Measurements from ENCODE around the gene CALCOCO1.
"Not testable (repeated sequence)": the region's sequence is repeated elsewhere in the genome, so short reads cannot be mapped to it uniquely, and the experiment has no call there.

CALCOCO1 gene

GRCh38 chr12:53683983-53684382, 43.3 kb downstream of the CALCOCO1 start:
- no peaks in the 10 kb centered on the region for H3K4me1 ChIP-seq (ENCODE audit: insufficient read depth, insufficient read length)
- H3K9ac ChIP-seq (ENCODE audit: insufficient read length, low read depth), result no peak overlapping the region
- peaks cover 2% of the 10 kb centered on the region for H3K27me3 ChIP-seq (ENCODE audit: insufficient read depth, insufficient read length)
- H3K9me3 ChIP-seq (ENCODE audit: insufficient read depth, low read length), result no peaks in the 10 kb centered on the region
- DNase-seq (ENCODE audit: low read depth, low spot score), result no peak
- no peaks in the 10 kb centered on the region for H3K36me3 ChIP-seq (ENCODE audit: insufficient read depth, insufficient read length, low read length)
- no peak for TF ChIP-seq SUZ12 (IDR thresholded peaks at IDR 0.05; ENCODE audit: extremely low read depth, insufficient read depth, insufficient read length)
- TF ChIP-seq ZNF274 (IDR thresholded peaks at IDR 0.05; ENCODE audit: low read depth, low read length), result no peak
- no peak for TF ChIP-seq YY1 (IDR thresholded peaks at IDR 0.05; ENCODE audit: insufficient read depth, insufficient read length)
- no peak overlapping the region for H3K4me3 ChIP-seq (ENCODE audit: insufficient read length, low read depth)

- Histone ChIP-seq H3K4me1 (ENCODE audit: insufficient read depth, insufficient read length) (no peaks in the 10 kb centered on the region), H3K4me3 (ENCODE audit: insufficient read length, low read depth) (no peak overlapping the region), H3K9me3 (ENCODE audit: insufficient read depth, low read length) (no peaks in the 10 kb centered on the region), H3K9ac (ENCODE audit: insufficient read length, low read depth) (no peak overlapping the region), H3K36me3 (ENCODE audit: insufficient read depth, insufficient read length, low read length) (no peaks in the 10 kb centered on the region), H3K27me3 (ENCODE audit: insufficient read depth, insufficient read length) (peaks cover 2% of the 10 kb centered on the region)
- DNase-seq (ENCODE audit: low read depth, low spot score), result no peak
- TF ChIP-seq YY1 (IDR thresholded peaks at IDR 0.05; ENCODE audit: insufficient read depth, insufficient read length) (no peak), SUZ12 (IDR thresholded peaks at IDR 0.05; ENCODE audit: extremely low read depth, insufficient read depth, insufficient read length) (no peak), ZNF274 (IDR thresholded peaks at IDR 0.05; ENCODE audit: low read depth, low read length) (no peak)
Observed at GRCh38 chr12:53683494-53683893, 43.8 kb downstream of the CALCOCO1 start.

GRCh38 chr12:53680061-53680460, 47.2 kb downstream of the CALCOCO1 start:
- not testable (repeated sequence) for H3K27me3 ChIP-seq (ENCODE audit: insufficient read depth, insufficient read length); H3K9ac ChIP-seq (ENCODE audit: insufficient read length, low read depth); H3K9me3 ChIP-seq (ENCODE audit: insufficient read depth, low read length); H3K4me1 ChIP-seq (ENCODE audit: insufficient read depth, insufficient read length); DNase-seq (ENCODE audit: low read depth, low spot score); H3K4me3 ChIP-seq (ENCODE audit: insufficient read length, low read depth); H3K36me3 ChIP-seq (ENCODE audit: insufficient read depth, insufficient read length, low read length)

- no peak for TF ChIP-seq SUZ12 (IDR thresholded peaks at IDR 0.05; ENCODE audit: extremely low read depth, insufficient read depth, insufficient read length)
Observed at GRCh38 chr12:53677800-53678148, 49.5 kb downstream of the CALCOCO1 start.

GRCh38 chr12:53677016-53677799, 50.0 kb downstream of the CALCOCO1 start:
- peak overlapping the region; percentile 79 for H3K4me3 ChIP-seq (ENCODE audit: insufficient read length, low read depth)
- no peaks in the 10 kb centered on the region for H3K9me3 ChIP-seq (ENCODE audit: insufficient read depth, low read length)
- H3K27me3 ChIP-seq (ENCODE audit: insufficient read depth, insufficient read length), result peaks cover 2% of the 10 kb centered on the region
- peaks cover 26% of the 10 kb centered on the region for H3K36me3 ChIP-seq (ENCODE audit: insufficient read depth, insufficient read length, low read length)
- peak; percentile 54 for DNase-seq (ENCODE audit: low read depth, low spot score)
- TF ChIP-seq SUZ12 (IDR thresholded peaks at IDR 0.05; ENCODE audit: extremely low read depth, insufficient read depth, insufficient read length) (no peak), YY1 (IDR thresholded peaks at IDR 0.05; ENCODE audit: insufficient read depth, insufficient read length) (peak; percentile 51), ZNF274 (IDR thresholded peaks at IDR 0.05; ENCODE audit: low read depth, low read length) (no peak)
- peaks cover 3% of the 10 kb centered on the region for H3K4me1 ChIP-seq (ENCODE audit: insufficient read depth, insufficient read length)
- H3K9ac ChIP-seq (ENCODE audit: insufficient read length, low read depth), result peak overlapping the region; percentile 79

More at GRCh38 chr12:53677800-53678148, 49.5 kb downstream of the CALCOCO1 start:
- no peak for DNase-seq (ENCODE audit: low read depth, low spot score)
- Histone ChIP-seq H3K36me3 (ENCODE audit: insufficient read depth, insufficient read length, low read length) (peaks cover 21% of the 10 kb centered on the region), H3K4me1 (ENCODE audit: insufficient read depth, insufficient read length) (peaks cover 3% of the 10 kb centered on the region), H3K4me3 (ENCODE audit: insufficient read length, low read depth) (peak overlapping the region; percentile 79), H3K27me3 (ENCODE audit: insufficient read depth, insufficient read length) (peaks cover 2% of the 10 kb centered on the region), H3K9me3 (ENCODE audit: insufficient read depth, low read length) (no peaks in the 10 kb centered on the region), H3K9ac (ENCODE audit: insufficient read length, low read depth) (peak overlapping the region; percentile 79)

- H3K9ac ChIP-seq (ENCODE audit: insufficient read length, low read depth), result peak overlapping the region; percentile 79
- TF ChIP-seq YY1 (IDR thresholded peaks at IDR 0.05; ENCODE audit: insufficient read depth, insufficient read length), result no peak
- TF ChIP-seq SUZ12 (IDR thresholded peaks at IDR 0.05; ENCODE audit: extremely low read depth, insufficient read depth, insufficient read length), result no peak
- no peak for TF ChIP-seq ZNF274 (IDR thresholded peaks at IDR 0.05; ENCODE audit: low read depth, low read length)
- peak overlapping the region; percentile 79 for H3K4me3 ChIP-seq (ENCODE audit: insufficient read length, low read depth)
- H3K4me1 ChIP-seq (ENCODE audit: insufficient read depth, insufficient read length), result peaks cover 3% of the 10 kb centered on the region
- no peaks in the 10 kb centered on the region for H3K9me3 ChIP-seq (ENCODE audit: insufficient read depth, low read length)
- DNase-seq (ENCODE audit: low read depth, low spot score), result peak; percentile 56
- H3K27me3 ChIP-seq (ENCODE audit: insufficient read depth, insufficient read length), result peaks cover 2% of the 10 kb centered on the region
- H3K36me3 ChIP-seq (ENCODE audit: insufficient read depth, insufficient read length, low read length), result peaks cover 32% of the 10 kb centered on the region
Observed at GRCh38 chr12:53676656-53677015, 50.6 kb downstream of the CALCOCO1 start.

GRCh38 chr12:53675701-53676607, 51.3 kb downstream of the CALCOCO1 start, which contains the start of gene ATP5MC2:
ATP5MC2 (minus strand) TSS chr12:53676083; CDS start chr12:53672614, 3,469 bp downstream.
- Histone ChIP-seq H3K36me3 (ENCODE audit: insufficient read depth, insufficient read length, low read length) (peaks cover 39% of the 10 kb centered on the region), H3K9me3 (ENCODE audit: insufficient read depth, low read length) (no peaks in the 10 kb centered on the region), H3K4me3 (ENCODE audit: insufficient read length, low read depth) (peak within 1 kb of the TSS; percentile 79), H3K9ac (ENCODE audit: insufficient read length, low read depth) (peak within 1 kb of the TSS; percentile 91), H3K27me3 (ENCODE audit: insufficient read depth, insufficient read length) (peaks cover 2% of the 10 kb centered on the region), H3K4me1 (ENCODE audit: insufficient read depth, insufficient read length) (peaks cover 3% of the 10 kb centered on the region)
- TF ChIP-seq YY1 (IDR thresholded peaks at IDR 0.05; ENCODE audit: insufficient read depth, insufficient read length), result peak; percentile 91
- TF ChIP-seq ZNF274 (IDR thresholded peaks at IDR 0.05; ENCODE audit: low read depth, low read length), result no peak
- TF ChIP-seq SUZ12 (IDR thresholded peaks at IDR 0.05; ENCODE audit: extremely low read depth, insufficient read depth, insufficient read length), result no peak
- peak; percentile 98 for DNase-seq (ENCODE audit: low read depth, low spot score)
